GM21576 (cell line): ENCODE measurements around the gene CCL4.

Experiments used
- ATAC-seq: cut with Tn5 transposase; IDR thresholded peaks from one replicate; pipeline ENCODE4 v1.9.1; 2021; ENCODE audit warnings: mild to moderate bottlenecking, moderate library complexity; ENCODE audit not compliant: unreplicated experiment

Gene CCL4

DNA sequence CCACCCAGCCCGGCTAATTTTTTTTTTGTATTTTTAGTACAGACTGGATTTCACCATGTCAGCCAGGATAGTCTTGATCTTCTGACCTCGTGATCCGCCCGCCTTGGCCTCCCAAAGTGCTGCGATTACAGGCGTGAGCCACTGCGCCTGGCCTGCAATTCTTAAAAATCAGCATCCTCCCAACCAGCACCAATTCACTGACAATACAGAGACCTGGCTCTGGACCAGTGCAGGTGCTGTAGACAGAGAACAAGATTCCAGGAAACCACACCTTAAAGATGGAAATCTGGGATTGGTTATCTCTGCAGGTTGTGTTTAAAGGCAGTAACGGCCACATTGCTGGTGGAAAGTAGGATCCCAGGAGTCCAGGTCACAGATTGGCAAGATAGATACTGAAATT is 39.2 kb downstream of the CCL4 start:
- ATAC-seq: no peak

GRCh38 chr17:36144014-36144413 is 40.4 kb downstream of the CCL4 start:
- ATAC-seq: no peak

DNA sequence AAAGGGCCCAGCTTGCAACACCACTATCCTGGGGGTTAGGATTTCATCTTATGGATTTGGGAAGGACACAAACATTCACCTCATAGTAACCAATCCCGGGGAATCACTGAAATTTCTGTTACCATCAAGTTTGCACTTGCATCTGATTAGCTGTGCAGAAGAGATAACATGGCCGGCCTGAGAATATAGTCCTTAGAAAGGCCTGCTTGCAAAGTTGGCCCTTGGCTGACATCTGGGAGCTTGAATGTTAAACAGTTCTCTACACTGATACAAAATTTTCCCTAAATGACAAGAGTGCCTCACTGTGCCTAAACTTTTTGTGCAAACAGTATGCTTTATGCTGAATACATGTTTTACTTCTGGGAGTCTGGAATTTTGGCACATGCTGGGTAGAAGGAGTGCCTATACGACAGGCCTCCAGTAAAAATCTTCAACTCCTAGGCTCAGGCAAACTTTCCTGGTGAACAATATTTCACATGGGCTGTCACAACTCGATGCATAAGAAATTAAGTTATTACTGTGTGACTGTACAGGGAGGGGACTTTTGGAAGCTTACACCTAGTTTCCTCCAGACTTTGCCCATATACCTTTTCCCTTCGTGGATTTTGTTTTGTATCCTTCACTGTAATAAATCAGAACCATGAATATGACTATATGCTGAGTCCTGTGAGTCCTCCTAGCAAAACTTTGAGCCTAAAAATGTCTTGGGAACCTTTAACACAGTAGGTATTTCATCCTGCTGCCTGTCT is 41.5 kb downstream of the CCL4 start:
- no peak for ATAC-seq

DNA sequence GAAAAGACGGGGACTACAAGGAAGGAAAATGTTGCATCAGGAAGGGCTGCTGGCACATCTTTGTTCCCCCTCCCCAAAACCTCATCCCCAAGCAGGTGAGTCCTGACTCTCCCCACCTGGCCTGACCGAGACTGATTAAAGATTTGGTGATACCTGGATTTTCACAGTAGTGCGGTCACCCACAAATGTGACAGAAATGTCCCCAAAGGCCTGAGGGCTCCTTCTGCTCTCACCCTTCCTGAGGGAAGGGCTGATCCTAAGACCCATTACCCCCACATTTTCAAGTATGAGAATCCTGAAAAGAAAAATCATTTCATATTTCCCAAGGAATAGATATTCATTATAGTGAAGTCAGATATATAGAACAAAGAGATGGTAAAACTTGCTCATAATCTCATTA is 44.0 kb downstream of the CCL4 start:
- ATAC-seq: no peak

GRCh38 chr17:36148559-36149295 is 45.1 kb downstream of the CCL4 start:
- peak; percentile 57 for ATAC-seq

GRCh38 chr17:36149296-36149820 is 45.7 kb downstream of the CCL4 start:
- ATAC-seq: no peak

DNA sequence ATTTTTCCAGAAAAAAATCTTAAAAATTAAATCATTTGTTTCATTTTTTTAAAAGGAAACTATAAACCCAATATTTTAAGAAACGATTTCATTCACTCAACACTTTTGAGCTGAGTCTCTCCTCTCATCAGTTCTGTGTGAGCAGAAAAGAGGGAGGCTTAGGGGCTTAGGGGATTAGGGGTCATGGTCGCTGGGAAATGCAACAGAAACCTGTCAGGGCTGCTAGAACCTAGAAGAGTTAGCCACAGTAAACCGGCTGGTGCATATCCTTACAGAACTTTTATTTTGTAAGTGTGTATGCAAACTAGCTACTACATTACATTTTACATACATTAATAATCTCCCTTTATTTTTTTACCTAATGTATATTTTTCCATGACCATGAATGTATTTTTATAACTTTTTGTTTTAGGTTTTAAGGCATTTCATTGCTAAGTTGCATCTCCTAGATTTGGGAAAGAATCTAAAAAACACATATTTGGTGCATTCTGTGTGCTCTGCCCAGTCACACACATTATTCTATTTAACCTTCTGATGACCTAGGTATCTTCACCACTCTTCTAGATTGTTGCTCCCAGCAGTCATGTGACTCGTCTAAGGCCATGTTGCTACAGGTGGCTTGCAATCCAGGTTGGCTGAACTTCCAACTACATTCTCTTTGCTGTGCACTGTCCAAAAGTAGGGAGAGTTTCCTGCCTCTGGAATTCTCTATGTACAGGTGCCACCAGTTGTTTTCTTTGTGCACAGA is 48.4 kb downstream of the CCL4 start:
- ATAC-seq: no peak

GRCh38 chr17:36152639-36153120 is 49.1 kb downstream of the CCL4 start:
- ATAC-seq: no peak

GRCh38 chr17:36153895-36154610 is 50.4 kb downstream of the CCL4 start:
- ATAC-seq: no peak
